Cardiac muscle cell (in vitro differentiated cells and primary cell): ENCODE measurements around the gene FGF22. TPM values are rescaled to one million over a fixed set of nuclear protein-coding genes. Genes with fewer than 3 reads are reported as not detected.
A peak's percentile ranks its signal among the peaks of the same experiment; 100 is the strongest.
"Not testable (repeated sequence)": the region's sequence is repeated elsewhere in the genome, so short reads cannot be mapped to it uniquely, and the experiment has no call there.

ENCODE experiments used
- DNase-seq, 2 donors: peaks; one replicate each; pipeline versions ENCODE4 v3.0.0 to v3.0.0-alpha.2; 2010 to 2017; ENCODE audit warnings: low read depth in 1 of 2, low spot score in 1 of 2
- H3K27ac ChIP-seq: fragments of 200-600 bp; sonication (generic); 2 replicates; pipeline ENCODE4 v1.5.1; 2016
- H3K27me3 ChIP-seq: fragments of 200-600 bp; sonication (generic); 2 replicates; pipeline ENCODE4 v1.6.0; 2016; ENCODE audit warnings: control low read depth
- H3K36me3 ChIP-seq: fragments of 200-600 bp; sonication (generic); 2 replicates; pipeline ENCODE4 v1.5.1; 2016; ENCODE audit warnings: control low read depth
- H3K4me1 ChIP-seq: fragments of 200-600 bp; sonication (generic); 2 replicates; pipeline ENCODE4 v1.8.1; 2017; ENCODE audit warnings: low read depth, mild to moderate bottlenecking, mixed run types
- H3K4me3 ChIP-seq: fragments of 200-600 bp; sonication (generic); 2 replicates; pipeline ENCODE4 v1.5.1; 2016; ENCODE audit warnings: mild to moderate bottlenecking
- H3K9me3 ChIP-seq: fragments of 200-600 bp; sonication (generic); 2 replicates; pipeline ENCODE4 v1.5.1; 2017; ENCODE audit warnings: low read depth, mild to moderate bottlenecking, control low read depth
- CTCF ChIP-seq: IDR thresholded peaks from 2 replicates; pipeline ENCODE4 v1.5.1; 2012; ENCODE audit warnings: low read depth, mild to moderate bottlenecking, low read length
- polyA plus RNA-seq: library from polyadenylated mRNA; unstranded; fragments of >200 nt; fragmentation: Nextera tagmentation; extraction: Ambion mirVana; gene quantifications from 2 replicates; pipeline ENCODE4 v1.2.1, GENCODE V29; 2016
- total RNA-seq: library from RNA; depleted of rRNA; stranded (reverse); fragments of >200 nt; gene quantifications from 2 replicates; pipeline ENCODE4 v1.2.3, GENCODE V29; 2016

The FGF22 gene
- total and polyA plus RNA-seq, 2 experiments from 2014 or later = 0.92 TPM; not detected in 1

DNA sequence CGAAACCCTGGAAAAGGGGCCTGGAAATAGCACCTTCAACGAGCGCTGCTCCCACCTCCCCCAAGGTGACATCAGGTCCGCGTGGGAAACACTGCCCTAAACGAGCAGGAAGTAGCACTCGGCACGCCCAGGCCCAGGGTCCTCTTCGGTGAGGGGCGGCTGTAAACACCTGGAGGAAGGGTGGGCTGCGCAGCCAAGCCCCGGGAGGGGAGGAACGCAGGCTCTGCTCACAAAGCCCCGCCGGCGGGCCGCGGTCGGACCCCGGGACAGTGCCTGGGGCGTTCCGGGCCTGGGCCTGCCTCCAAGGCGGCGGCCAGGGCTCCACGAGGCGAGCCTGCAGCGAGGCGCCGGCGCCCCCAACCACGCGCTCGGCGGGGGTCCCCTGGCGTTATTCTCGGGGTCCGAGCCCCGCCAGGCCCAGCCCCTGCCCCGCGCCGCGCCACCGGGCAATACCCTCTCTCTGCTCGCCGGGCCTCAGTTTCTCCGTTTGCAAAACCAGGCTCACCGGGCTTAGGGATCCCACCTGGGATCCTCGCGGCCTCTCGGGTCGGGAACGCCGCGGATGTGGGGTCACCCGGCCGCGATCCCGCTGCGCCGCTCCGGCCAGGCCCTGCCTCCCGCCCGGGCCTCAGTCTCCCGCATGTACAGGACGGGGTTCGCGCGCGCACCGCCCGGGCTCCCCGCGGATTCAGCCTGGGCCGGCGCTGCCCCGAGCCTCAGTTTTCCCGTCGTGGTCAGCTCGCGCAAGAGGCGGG lies 22.7 kb downstream of the FGF22 start:
- DNase-seq = peak; percentile 35 to 59
- no peaks in the 10 kb centered on the region for H3K27me3 ChIP-seq
- peak overlapping the region; percentile 99 for H3K4me3 ChIP-seq
- no peaks in the 10 kb centered on the region for H3K9me3 ChIP-seq
- no peaks in the 10 kb centered on the region for H3K36me3 ChIP-seq
- H3K27ac ChIP-seq = peak overlapping the region; percentile 82
- peaks cover 8% of the 10 kb centered on the region for H3K4me1 ChIP-seq
- TF ChIP-seq CTCF = no peak

GRCh38 chr19:662962-663681 lies 23.4 kb downstream of the FGF22 start, which contains the start of gene RNF126:
TSS of gene RNF126 (minus strand) at chr19:663214. CDS start at chr19:663121, 93 bp downstream.
- Histone ChIP-seq H3K27ac (peak within 1 kb of the TSS; percentile 82), H3K36me3 (no peaks in the 10 kb centered on the region), H3K4me3 (peak within 1 kb of the TSS; percentile 99), H3K27me3 (no peaks in the 10 kb centered on the region), H3K4me1 (peaks cover 8% of the 10 kb centered on the region), H3K9me3 (no peaks in the 10 kb centered on the region)
- no peak for TF ChIP-seq CTCF
- DNase-seq = peak; percentile 93 to 95

DNA sequence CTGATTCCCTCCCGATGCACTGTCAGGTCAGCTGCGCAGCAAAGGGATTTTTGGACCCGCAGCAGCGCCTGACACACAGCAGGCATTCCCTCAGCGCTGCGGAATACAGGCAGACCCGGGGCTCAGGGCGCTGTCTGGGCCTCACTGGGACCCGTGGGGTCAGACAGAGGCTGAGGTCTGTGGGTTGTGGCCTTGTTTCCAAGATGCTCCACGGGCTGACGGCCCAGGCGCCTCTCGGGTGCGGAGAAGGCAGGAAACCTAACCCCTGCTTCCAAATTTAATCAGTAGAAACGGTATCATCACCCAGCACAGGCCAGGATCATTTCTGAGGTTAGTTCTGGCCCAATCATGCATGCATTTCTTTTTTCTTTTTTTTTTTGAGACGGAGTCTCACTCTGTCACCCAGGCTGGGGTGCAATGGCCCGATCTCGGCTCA lies 24.0 kb downstream of the FGF22 start:
- Histone ChIP-seq H3K4me1 (peaks cover 8% of the 10 kb centered on the region), H3K9me3 (no peaks in the 10 kb centered on the region), H3K4me3 (peak overlapping the region; percentile 99), H3K27me3 (no peaks in the 10 kb centered on the region), H3K27ac (peak overlapping the region; percentile 55), H3K36me3 (no peaks in the 10 kb centered on the region)
- DNase-seq = no peak
- no peak for TF ChIP-seq CTCF

GRCh38 chr19:664913-665443 lies 25.3 kb downstream of the FGF22 start:
- TF ChIP-seq CTCF = peak; percentile 90
- Histone ChIP-seq H3K9me3 (no peaks in the 10 kb centered on the region), H3K4me1 (peaks cover 8% of the 10 kb centered on the region), H3K36me3 (no peaks in the 10 kb centered on the region), H3K27me3 (no peaks in the 10 kb centered on the region), H3K4me3 (no peak overlapping the region), H3K27ac (no peak overlapping the region)
- peak; percentile 85 to 91 for DNase-seq

DNA sequence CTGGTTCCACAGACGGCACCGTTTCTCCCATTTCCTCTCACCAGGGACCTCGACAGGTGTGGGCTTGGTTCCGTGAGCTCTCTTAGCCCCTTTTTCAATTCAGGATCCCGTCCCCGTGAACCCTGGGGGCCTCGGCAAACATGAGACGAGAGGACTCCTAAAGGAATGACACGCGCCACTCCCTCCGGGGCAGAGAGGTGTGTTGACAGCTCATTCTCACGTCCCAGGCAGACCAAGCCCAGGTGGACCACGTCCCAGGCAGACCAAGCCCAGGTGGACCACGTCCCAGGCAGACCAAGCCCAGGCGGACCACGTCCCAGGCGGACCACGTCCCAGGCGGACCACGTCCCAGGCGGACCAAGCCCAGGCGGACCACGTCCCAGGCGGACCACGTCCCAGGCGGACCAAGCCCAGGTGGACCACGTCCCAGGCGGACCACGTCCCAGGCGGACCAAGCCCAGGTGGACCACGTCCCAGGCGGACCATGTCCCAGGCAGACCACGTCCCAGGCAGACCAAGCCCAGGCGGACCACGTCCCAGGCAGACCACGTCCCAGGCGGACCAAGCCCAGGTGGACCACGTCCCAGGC lies 27.4 kb downstream of the FGF22 start:
- H3K4me1 ChIP-seq, H3K4me3 ChIP-seq, DNase-seq, H3K9me3 ChIP-seq, H3K27me3 ChIP-seq, H3K36me3 ChIP-seq, H3K27ac ChIP-seq: not testable (repeated sequence)

GRCh38 chr19:668675-669434 lies 29.2 kb downstream of the FGF22 start:
- not testable (repeated sequence) for H3K27ac ChIP-seq

More at GRCh38 chr19:668675-669434, 29.2 kb downstream of the FGF22 start:
- not testable (repeated sequence) for H3K9me3 ChIP-seq, H3K4me3 ChIP-seq, DNase-seq, H3K27me3 ChIP-seq, H3K36me3 ChIP-seq, H3K4me1 ChIP-seq
